GM10266 (cell line): ENCODE measurements around the gene PHF14.

Source experiments
- DNase-seq: peaks from one replicate; pipeline ENCODE4 v3.0.0; 2012; ENCODE audit errors: extremely low spot score
- CTCF ChIP-seq: IDR thresholded peaks from 2 replicates; pipeline ENCODE4 v1.5.1; 2012; ENCODE audit warnings: mild to moderate bottlenecking, low read depth; ENCODE audit not compliant: control insufficient read depth, insufficient read depth; ENCODE audit errors: missing control alignments

PHF14 gene

GRCh38 chr7:11168650-11169170, 195.0 kb downstream of the PHF14 start:
- no peak for TF ChIP-seq CTCF
- DNase-seq: no peak

- no peak for DNase-seq
- no peak for TF ChIP-seq CTCF
Observed at GRCh38 chr7:11170175-11170574, 196.5 kb downstream of the PHF14 start.

GRCh38 chr7:11170863-11171568, 197.3 kb downstream of the PHF14 start:
- TF ChIP-seq CTCF: no peak
- DNase-seq: no peak

- no peak for TF ChIP-seq CTCF
- no peak for DNase-seq
Observed at GRCh38 chr7:11171569-11172192, 198.0 kb downstream of the PHF14 start.

GRCh38 chr7:11172835-11173234, 199.2 kb downstream of the PHF14 start:
- TF ChIP-seq CTCF: no peak

GRCh38 chr7:11175371-11175770, 201.7 kb downstream of the PHF14 start:
- TF ChIP-seq CTCF: no peak
- DNase-seq: no peak

More at GRCh38 chr7:11172835-11173234, 199.2 kb downstream of the PHF14 start:
- DNase-seq: no peak

GRCh38 chr7:11175887-11176286, 202.2 kb downstream of the PHF14 start:
- no peak for TF ChIP-seq CTCF
- no peak for DNase-seq
